ENCODE data around the gene SMARCC1. TPM values are rescaled to one million over a fixed set of nuclear protein-coding genes. Genes with fewer than 3 reads are reported as not detected.
"Not testable (repeated sequence)": the region's sequence is repeated elsewhere in the genome, so short reads cannot be mapped to it uniquely, and the experiment has no call there.

SMARCC1 gene
- total RNA-seq = 73.4 and 76.7 TPM in 2 replicates

- peak; percentile 59 for DNase-seq (ENCODE audit: low read depth)
- no peak for TF ChIP-seq CTCF (conservative IDR thresholded peaks at IDR 0.05; ENCODE audit: low read depth, low read length)
- H3K4me3 ChIP-seq (ENCODE audit: low read depth, low read length) = peak within 1 kb of the TSS; percentile 92
Observed at GRCh38 chr3:47781685-47782445, at the start of gene SMARCC1. TSS of gene SMARCC1 (minus strand) at chr3:47781893. CDS start at chr3:47781797, 96 bp downstream.

- not testable (repeated sequence) for DNase-seq (ENCODE audit: low read depth); H3K4me3 ChIP-seq (ENCODE audit: low read depth, low read length)
Observed at GRCh38 chr3:47829482-47829881, 47.8 kb upstream of the SMARCC1 start.

- DNase-seq (ENCODE audit: low read depth) = no peak
- no peak for TF ChIP-seq CTCF (conservative IDR thresholded peaks at IDR 0.05; ENCODE audit: low read depth, low read length)
Observed at GRCh38 chr3:47825590-47825989, 43.9 kb upstream of the SMARCC1 start.

GRCh38 chr3:47824541-47825473 is 43.1 kb upstream of the SMARCC1 start:
- TF ChIP-seq CTCF (conservative IDR thresholded peaks at IDR 0.05; ENCODE audit: low read depth, low read length) = peak; percentile 76
- DNase-seq (ENCODE audit: low read depth) = no peak
- H3K4me3 ChIP-seq (ENCODE audit: low read depth, low read length) = peak overlapping the region; percentile 78

More at GRCh38 chr3:47825590-47825989, 43.9 kb upstream of the SMARCC1 start:
- H3K4me3 ChIP-seq (ENCODE audit: low read depth, low read length) = peak overlapping the region; percentile 78

GRCh38 chr3:47817609-47818008 is 35.9 kb upstream of the SMARCC1 start:
- TF ChIP-seq CTCF (conservative IDR thresholded peaks at IDR 0.05; ENCODE audit: low read depth, low read length) = no peak
- DNase-seq (ENCODE audit: low read depth) = no peak
- no peak overlapping the region for H3K4me3 ChIP-seq (ENCODE audit: low read depth, low read length)

GRCh38 chr3:47813551-47814177 is 32.0 kb upstream of the SMARCC1 start:
- H3K4me3 ChIP-seq (ENCODE audit: low read depth, low read length) = no peak overlapping the region
- no peak for DNase-seq (ENCODE audit: low read depth)
- TF ChIP-seq CTCF (conservative IDR thresholded peaks at IDR 0.05; ENCODE audit: low read depth, low read length) = no peak

GRCh38 chr3:47804577-47804976 is 22.9 kb upstream of the SMARCC1 start:
- TF ChIP-seq CTCF (conservative IDR thresholded peaks at IDR 0.05; ENCODE audit: low read depth, low read length) = no peak
- no peak for DNase-seq (ENCODE audit: low read depth)
- no peak overlapping the region for H3K4me3 ChIP-seq (ENCODE audit: low read depth, low read length)
